NCI-H2081 treated with DMSO at 0.1 percent for 48 hours (cell line): Measurements from ENCODE around the gene NODAL.
"Not testable (repeated sequence)": the region's sequence is repeated elsewhere in the genome, so short reads cannot be mapped to it uniquely, and the experiment has no call there.

Source experiments
- DNase-seq: peaks from one replicate; lab custom pipeline; 2025; lab: John Stamatoyannopoulos, UW

NODAL gene

GRCh38 chr10:70441161-70441894 is at the start of gene NODAL:
Gene NODAL, minus strand, starts transcription at chr10:70441681. Its CDS starts 14 bp downstream, at chr10:70441667.
- no peak for DNase-seq

GRCh38 chr10:70490142-70490541 is 48.7 kb upstream of the NODAL start:
- DNase-seq: no peak

GRCh38 chr10:70487824-70488223 is 46.3 kb upstream of the NODAL start:
- no peak for DNase-seq

GRCh38 chr10:70483872-70484271 is 42.4 kb upstream of the NODAL start:
- DNase-seq: not testable (repeated sequence)

- no peak for DNase-seq
Measured at GRCh38 chr10:70482982-70483760, 41.7 kb upstream of the NODAL start.

GRCh38 chr10:70481831-70482530 is 40.5 kb upstream of the NODAL start:
- no peak for DNase-seq

GRCh38 chr10:70481105-70481504 is 39.6 kb upstream of the NODAL start:
- no peak for DNase-seq

GRCh38 chr10:70480239-70480861 is 38.9 kb upstream of the NODAL start:
- DNase-seq: no peak

GRCh38 chr10:70479626-70480238 is 38.3 kb upstream of the NODAL start:
- no peak for DNase-seq

- no peak for DNase-seq
Measured at GRCh38 chr10:70479165-70479581, 37.7 kb upstream of the NODAL start.

- DNase-seq: no peak
Measured at GRCh38 chr10:70478191-70479164, 37.0 kb upstream of the NODAL start, which contains the start of gene PALD1. Gene PALD1, plus strand, starts transcription at chr10:70478767. Its CDS starts 47,185 bp downstream, at chr10:70525952.

- no peak for DNase-seq
Measured at GRCh38 chr10:70477661-70478162, 36.2 kb upstream of the NODAL start.

- DNase-seq: no peak
Measured at GRCh38 chr10:70476249-70477035, 35.0 kb upstream of the NODAL start.

- DNase-seq: no peak
Measured at GRCh38 chr10:70475661-70476060, 34.2 kb upstream of the NODAL start.

- DNase-seq: no peak
Measured at GRCh38 chr10:70474780-70475179, 33.3 kb upstream of the NODAL start.

- DNase-seq: no peak
Measured at GRCh38 chr10:70472799-70473454, 31.4 kb upstream of the NODAL start.

GRCh38 chr10:70466951-70467350 is 25.5 kb upstream of the NODAL start:
- DNase-seq: no peak

GRCh38 chr10:70465832-70466231 is 24.4 kb upstream of the NODAL start:
- DNase-seq: no peak

GRCh38 chr10:70465278-70465677 is 23.8 kb upstream of the NODAL start:
- no peak for DNase-seq
